Measurements from ENCODE around the gene ASB16.

ASB16 gene

DNA sequence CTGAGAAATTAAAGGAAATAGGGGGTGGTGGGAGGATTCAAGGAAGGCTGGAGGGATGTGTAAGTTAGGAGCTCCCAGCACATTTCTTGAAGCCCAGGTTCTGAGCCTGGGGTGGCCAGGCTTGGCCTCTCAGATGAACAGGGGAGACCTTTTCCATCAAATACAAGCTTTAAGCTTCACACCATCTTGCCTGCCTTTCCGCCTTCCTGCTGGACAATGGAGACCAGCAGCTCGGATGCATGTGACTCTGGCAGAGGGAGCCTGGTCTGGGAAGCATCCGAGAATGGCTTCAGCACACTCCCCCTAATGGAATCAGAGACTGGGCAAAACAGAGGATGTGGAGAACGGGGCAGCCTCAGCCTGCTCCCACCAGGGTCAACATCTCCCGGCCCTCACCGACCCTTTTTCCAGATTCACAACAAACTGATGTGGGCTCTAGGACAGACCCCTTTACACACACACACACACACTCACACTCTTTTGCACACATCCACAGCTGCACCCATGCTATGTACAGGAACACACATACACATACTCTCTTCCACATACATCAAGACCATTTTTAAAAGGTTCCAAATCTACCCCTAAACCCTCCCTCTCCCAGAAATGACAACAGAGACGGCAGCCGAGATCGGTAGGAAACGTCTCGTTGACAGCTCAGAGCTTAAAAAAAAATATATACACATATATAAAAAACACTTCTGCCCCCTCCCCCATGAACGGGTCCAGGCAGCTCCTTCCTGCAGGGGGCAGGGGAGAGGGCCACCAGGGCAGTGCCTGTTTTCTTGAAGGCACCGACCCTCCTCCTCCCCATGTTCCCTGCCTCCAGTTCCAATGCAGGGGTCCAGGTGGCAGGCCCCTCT lies 35.7 kb downstream of the ASB16 start:
- TF ChIP-seq ZNF8 (CRISPR knock-in tag; IDR thresholded peaks at IDR 0.05), result no peak
- TF ChIP-seq RARB (CRISPR knock-in tag; IDR thresholded peaks at IDR 0.05), result no peak
- TF ChIP-seq POU6F1 (CRISPR knock-in tag; IDR thresholded peaks at IDR 0.05; ENCODE audit: borderline replicate concordance, low read depth), result no peak
- no peak for TF ChIP-seq TCF4 (CRISPR knock-in tag; IDR thresholded peaks at IDR 0.05; ENCODE audit: borderline replicate concordance)
- no peak for TF ChIP-seq ZFP3 (CRISPR knock-in tag; IDR thresholded peaks at IDR 0.05)
- TF ChIP-seq, protein P1, sequence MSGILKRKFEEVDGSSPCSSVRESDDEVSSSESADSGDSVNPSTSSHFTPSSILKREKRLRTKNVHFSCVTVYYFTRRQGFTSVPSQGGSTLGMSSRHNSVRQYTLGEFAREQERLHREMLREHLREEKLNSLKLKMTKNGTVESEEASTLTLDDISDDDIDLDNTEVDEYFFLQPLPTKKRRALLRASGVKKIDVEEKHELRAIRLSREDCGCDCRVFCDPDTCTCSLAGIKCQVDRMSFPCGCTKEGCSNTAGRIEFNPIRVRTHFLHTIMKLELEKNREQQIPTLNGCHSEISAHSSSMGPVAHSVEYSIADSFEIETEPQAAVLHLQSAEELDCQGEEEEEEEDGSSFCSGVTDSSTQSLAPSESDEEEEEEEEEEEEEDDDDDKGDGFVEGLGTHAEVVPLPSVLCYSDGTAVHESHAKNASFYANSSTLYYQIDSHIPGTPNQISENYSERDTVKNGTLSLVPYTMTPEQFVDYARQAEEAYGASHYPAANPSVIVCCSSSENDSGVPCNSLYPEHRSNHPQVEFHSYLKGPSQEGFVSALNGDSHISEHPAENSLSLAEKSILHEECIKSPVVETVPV (CRISPR knock-in tag; IDR thresholded peaks at IDR 0.05), result no peak
- no peak for ATAC-seq

- no peak for ATAC-seq
- no peak for TF ChIP-seq ESRRG (CRISPR knock-in tag; IDR thresholded peaks at IDR 0.05)
- TF ChIP-seq BACH2 (CRISPR knock-in tag; IDR thresholded peaks at IDR 0.05; ENCODE audit: borderline replicate concordance), result no peak
- no peak for TF ChIP-seq ZNF8 (CRISPR knock-in tag; IDR thresholded peaks at IDR 0.05)
- TF ChIP-seq ZNF70 (CRISPR knock-in tag; IDR thresholded peaks at IDR 0.05), result no peak
- TF ChIP-seq RARB (CRISPR knock-in tag; IDR thresholded peaks at IDR 0.05), result no peak
- TF ChIP-seq OSR1 (CRISPR knock-in tag; IDR thresholded peaks at IDR 0.05), result no peak
- TF ChIP-seq ISL1 (CRISPR knock-in tag; IDR thresholded peaks at IDR 0.05), result no peak
- TF ChIP-seq PPARA (CRISPR knock-in tag; IDR thresholded peaks at IDR 0.05; ENCODE audit: borderline replicate concordance), result no peak
- TF ChIP-seq, protein P1 (CRISPR knock-in tag; IDR thresholded peaks at IDR 0.05), result no peak
- no peak for TF ChIP-seq SNAI2 (CRISPR knock-in tag; IDR thresholded peaks at IDR 0.05)
- no peak for TF ChIP-seq TOX (CRISPR knock-in tag; IDR thresholded peaks at IDR 0.05; ENCODE audit: borderline replicate concordance)
Measured at GRCh38 chr17:44206825-44207155, 36.3 kb downstream of the ASB16 start.

DNA sequence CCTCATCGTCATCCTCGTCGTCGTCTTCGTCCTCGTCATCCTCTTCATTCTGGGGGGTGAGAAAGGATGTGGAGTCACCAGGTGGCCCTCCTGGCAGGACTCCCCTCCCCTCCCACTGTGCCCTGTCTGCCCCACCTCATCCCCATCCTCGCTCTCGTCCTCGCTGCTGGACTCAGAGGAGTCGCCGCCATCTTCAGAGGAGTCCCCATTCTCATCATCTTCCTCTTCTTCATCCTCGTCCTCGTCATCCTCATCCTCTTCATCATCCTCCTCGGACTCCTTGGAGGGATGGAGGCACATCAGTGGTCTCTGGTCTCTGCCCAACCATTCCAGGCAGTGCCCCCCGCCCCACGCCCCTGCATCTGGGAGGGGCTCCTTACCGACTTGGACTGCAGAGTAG lies 36.8 kb downstream of the ASB16 start:
- TF ChIP-seq BACH2 (CRISPR knock-in tag; IDR thresholded peaks at IDR 0.05; ENCODE audit: borderline replicate concordance), result no peak
- no peak for TF ChIP-seq PPARA (CRISPR knock-in tag; IDR thresholded peaks at IDR 0.05; ENCODE audit: borderline replicate concordance)
- TF ChIP-seq GLIS3 (CRISPR knock-in tag; IDR thresholded peaks at IDR 0.05), result no peak
- TF ChIP-seq, protein P2, sequence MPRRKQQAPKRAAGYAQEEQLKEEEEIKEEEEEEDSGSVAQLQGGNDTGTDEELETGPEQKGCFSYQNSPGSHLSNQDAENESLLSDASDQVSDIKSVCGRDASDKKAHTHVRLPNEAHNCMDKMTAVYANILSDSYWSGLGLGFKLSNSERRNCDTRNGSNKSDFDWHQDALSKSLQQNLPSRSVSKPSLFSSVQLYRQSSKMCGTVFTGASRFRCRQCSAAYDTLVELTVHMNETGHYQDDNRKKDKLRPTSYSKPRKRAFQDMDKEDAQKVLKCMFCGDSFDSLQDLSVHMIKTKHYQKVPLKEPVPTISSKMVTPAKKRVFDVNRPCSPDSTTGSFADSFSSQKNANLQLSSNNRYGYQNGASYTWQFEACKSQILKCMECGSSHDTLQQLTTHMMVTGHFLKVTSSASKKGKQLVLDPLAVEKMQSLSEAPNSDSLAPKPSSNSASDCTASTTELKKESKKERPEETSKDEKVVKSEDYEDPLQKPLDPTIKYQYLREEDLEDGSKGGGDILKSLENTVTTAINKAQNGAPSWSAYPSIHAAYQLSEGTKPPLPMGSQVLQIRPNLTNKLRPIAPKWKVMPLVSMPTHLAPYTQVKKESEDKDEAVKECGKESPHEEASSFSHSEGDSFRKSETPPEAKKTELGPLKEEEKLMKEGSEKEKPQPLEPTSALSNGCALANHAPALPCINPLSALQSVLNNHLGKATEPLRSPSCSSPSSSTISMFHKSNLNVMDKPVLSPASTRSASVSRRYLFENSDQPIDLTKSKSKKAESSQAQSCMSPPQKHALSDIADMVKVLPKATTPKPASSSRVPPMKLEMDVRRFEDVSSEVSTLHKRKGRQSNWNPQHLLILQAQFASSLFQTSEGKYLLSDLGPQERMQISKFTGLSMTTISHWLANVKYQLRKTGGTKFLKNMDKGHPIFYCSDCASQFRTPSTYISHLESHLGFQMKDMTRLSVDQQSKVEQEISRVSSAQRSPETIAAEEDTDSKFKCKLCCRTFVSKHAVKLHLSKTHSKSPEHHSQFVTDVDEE (CRISPR knock-in tag; IDR thresholded peaks at IDR 0.05), result no peak
- no peak for TF ChIP-seq ZFP30 (CRISPR knock-in tag; IDR thresholded peaks at IDR 0.05)
- no peak for TF ChIP-seq RARB (CRISPR knock-in tag; IDR thresholded peaks at IDR 0.05)
- no peak for TF ChIP-seq ARNTL (CRISPR knock-in tag; IDR thresholded peaks at IDR 0.05; ENCODE audit: borderline replicate concordance, low read depth)
- TF ChIP-seq, protein P1 (CRISPR knock-in tag; IDR thresholded peaks at IDR 0.05), result no peak
- no peak for TF ChIP-seq TCF4 (CRISPR knock-in tag; IDR thresholded peaks at IDR 0.05; ENCODE audit: borderline replicate concordance)
- TF ChIP-seq, protein P3, sequence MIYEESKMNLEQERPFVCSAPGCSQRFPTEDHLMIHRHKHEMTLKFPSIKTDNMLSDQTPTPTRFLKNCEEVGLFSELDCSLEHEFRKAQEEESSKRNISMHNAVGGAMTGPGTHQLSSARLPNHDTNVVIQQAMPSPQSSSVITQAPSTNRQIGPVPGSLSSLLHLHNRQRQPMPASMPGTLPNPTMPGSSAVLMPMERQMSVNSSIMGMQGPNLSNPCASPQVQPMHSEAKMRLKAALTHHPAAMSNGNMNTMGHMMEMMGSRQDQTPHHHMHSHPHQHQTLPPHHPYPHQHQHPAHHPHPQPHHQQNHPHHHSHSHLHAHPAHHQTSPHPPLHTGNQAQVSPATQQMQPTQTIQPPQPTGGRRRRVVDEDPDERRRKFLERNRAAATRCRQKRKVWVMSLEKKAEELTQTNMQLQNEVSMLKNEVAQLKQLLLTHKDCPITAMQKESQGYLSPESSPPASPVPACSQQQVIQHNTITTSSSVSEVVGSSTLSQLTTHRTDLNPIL (CRISPR knock-in tag; IDR thresholded peaks at IDR 0.05; ENCODE audit: low read depth), result no peak
- TF ChIP-seq ESRRG (CRISPR knock-in tag; IDR thresholded peaks at IDR 0.05), result no peak
- no peak for TF ChIP-seq ZNF565 (CRISPR knock-in tag; conservative IDR thresholded peaks at IDR 0.05; ENCODE audit: low read depth)
- no peak for TF ChIP-seq OSR1 (CRISPR knock-in tag; IDR thresholded peaks at IDR 0.05)
- no peak for TF ChIP-seq ISL1 (CRISPR knock-in tag; IDR thresholded peaks at IDR 0.05)
- no peak for TF ChIP-seq ZC3H10 (CRISPR knock-in tag; IDR thresholded peaks at IDR 0.05)
- no peak for TF ChIP-seq ZNF8 (CRISPR knock-in tag; IDR thresholded peaks at IDR 0.05)
- TF ChIP-seq ZFP3 (CRISPR knock-in tag; IDR thresholded peaks at IDR 0.05), result no peak
- no peak for TF ChIP-seq TOX (CRISPR knock-in tag; IDR thresholded peaks at IDR 0.05; ENCODE audit: borderline replicate concordance)
- no peak for TF ChIP-seq ZNF70 (CRISPR knock-in tag; IDR thresholded peaks at IDR 0.05)
- TF ChIP-seq SNAI2 (CRISPR knock-in tag; IDR thresholded peaks at IDR 0.05), result no peak
- no peak for ATAC-seq

Measured in SK-N-SH treated with all-trans-retinoic acid at 6 μM for 48 hours (cell line).